Vagina (tissue), 2 donors: ENCODE results near the gene SALL1. TPM values are rescaled to one million over a fixed set of nuclear protein-coding genes. Genes with fewer than 3 reads are reported as not detected.

Experiments used
- DNase-seq, 2 donors: peaks; one replicate each; pipeline ENCODE4 v3.0.0-alpha.2; 2017; ENCODE audit errors: extremely low spot score in 2 of 2
- H3K27ac ChIP-seq: fragments of 200-600 bp; sonication (generic); one replicate; pipeline ENCODE4 v1.5.1; 2019
- H3K27me3 ChIP-seq: fragments of 200-600 bp; sonication (generic); one replicate; pipeline ENCODE4 v1.5.1; 2019
- H3K36me3 ChIP-seq, 2 donors: fragments of 200-600 bp; sonication (generic); one replicate each; pipeline ENCODE4 v1.5.1; 2017 to 2019
- H3K4me1 ChIP-seq: fragments of 200-600 bp; sonication (generic); one replicate; pipeline ENCODE4 v1.5.1; 2019
- H3K4me3 ChIP-seq, 2 donors: fragments of 200-600 bp; sonication (generic); 1 replicate in 1 of 2; 2 replicates in 1 of 2; pipeline ENCODE4 v1.5.1; 2016 to 2019
- H3K9me3 ChIP-seq: fragments of 200-600 bp; sonication (generic); one replicate; pipeline ENCODE4 v1.5.1; 2019
- POLR2A ChIP-seq, 2 donors: fragments of 450-650 bp; IDR thresholded peaks; one replicate each; pipeline ENCODE4 v1.6.1; 2017; ENCODE audit warnings: antibody characterized with exemption in 2 of 2, mild to moderate bottlenecking in 2 of 2, moderate library complexity in 2 of 2
- POLR2AphosphoS5 ChIP-seq, 2 donors: sonication (generic); formaldehyde crosslinking; IDR thresholded peaks; one replicate each; pipeline ENCODE4 v1.9.0; 2017; ENCODE audit warnings: antibody characterized with exemption in 2 of 2, mild to moderate bottlenecking in 2 of 2, low read depth in 1 of 2; ENCODE audit not compliant: insufficient read depth in 1 of 2
- intact Hi-C: fragments of 100-400 bp; cut with DNase I; formaldehyde crosslinking; loops from one replicate; pipeline ENCODE4 v1.15.1; 2023
- total RNA-seq: library from RNA; depleted of rRNA; stranded (reverse); fragments of >200 nt; gene quantifications from one replicate; pipeline ENCODE4 v1.2.3, GENCODE V29; 2016
- TF ChIP-seq, protein P1 (sequence below), 3 experiments: fragments of 450-650 bp in 2 of 3; fragments of 200-600 bp in 1 of 3; sonication (generic) in 1 of 3; IDR thresholded peaks; one replicate each; pipeline ENCODE4 v1.5.1; 2017 to 2019; ENCODE audit warnings: antibody characterized with exemption in 3 of 3, mild to moderate bottlenecking in 2 of 3, moderate library complexity in 2 of 3

The SALL1 gene
- total RNA-seq, 1 donor from 2014 or later = 6.9 TPM

DNA sequence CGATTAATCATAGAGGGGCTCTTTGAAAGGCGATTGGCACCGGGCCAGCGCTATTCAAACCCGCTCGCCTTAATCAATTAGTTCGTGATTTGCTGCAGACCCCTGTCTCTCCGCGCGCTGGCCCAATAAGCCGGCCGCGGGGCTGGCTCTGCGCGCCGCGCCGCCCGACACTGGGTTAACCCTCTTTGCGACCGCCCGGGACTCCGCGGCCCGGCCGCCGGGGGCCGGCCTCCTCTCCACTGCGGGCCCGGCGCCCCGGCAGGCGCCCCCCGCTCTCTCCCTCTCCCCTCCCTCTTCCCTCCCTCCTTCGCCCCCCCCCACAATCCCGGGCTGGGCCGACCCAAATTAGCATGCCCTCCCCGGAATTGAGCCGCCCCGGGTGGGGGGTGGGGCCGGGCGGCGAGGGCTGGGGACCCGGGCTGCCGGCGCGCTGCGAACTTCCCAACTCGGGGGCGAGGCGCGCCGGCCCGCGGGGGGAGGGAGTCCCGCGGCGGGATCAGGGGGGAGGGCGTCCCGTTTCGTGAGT, 428 bp upstream of the SALL1 start:
- H3K36me3 ChIP-seq = no peaks in the 10 kb centered on the region
- H3K4me3 ChIP-seq = peak overlapping the region; percentile 56 to 67
- DNase-seq = no peak
- TF ChIP-seq POLR2AphosphoS5 (IDR thresholded peaks at IDR 0.05; ENCODE audit: insufficient read depth in 1 of 2, low read depth in 1 of 2) = no peak
- TF ChIP-seq, protein P1, sequence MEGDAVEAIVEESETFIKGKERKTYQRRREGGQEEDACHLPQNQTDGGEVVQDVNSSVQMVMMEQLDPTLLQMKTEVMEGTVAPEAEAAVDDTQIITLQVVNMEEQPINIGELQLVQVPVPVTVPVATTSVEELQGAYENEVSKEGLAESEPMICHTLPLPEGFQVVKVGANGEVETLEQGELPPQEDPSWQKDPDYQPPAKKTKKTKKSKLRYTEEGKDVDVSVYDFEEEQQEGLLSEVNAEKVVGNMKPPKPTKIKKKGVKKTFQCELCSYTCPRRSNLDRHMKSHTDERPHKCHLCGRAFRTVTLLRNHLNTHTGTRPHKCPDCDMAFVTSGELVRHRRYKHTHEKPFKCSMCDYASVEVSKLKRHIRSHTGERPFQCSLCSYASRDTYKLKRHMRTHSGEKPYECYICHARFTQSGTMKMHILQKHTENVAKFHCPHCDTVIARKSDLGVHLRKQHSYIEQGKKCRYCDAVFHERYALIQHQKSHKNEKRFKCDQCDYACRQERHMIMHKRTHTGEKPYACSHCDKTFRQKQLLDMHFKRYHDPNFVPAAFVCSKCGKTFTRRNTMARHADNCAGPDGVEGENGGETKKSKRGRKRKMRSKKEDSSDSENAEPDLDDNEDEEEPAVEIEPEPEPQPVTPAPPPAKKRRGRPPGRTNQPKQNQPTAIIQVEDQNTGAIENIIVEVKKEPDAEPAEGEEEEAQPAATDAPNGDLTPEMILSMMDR (IDR thresholded peaks at IDR 0.05) = no peak
- no peak for TF ChIP-seq POLR2A (IDR thresholded peaks at IDR 0.05)
- peak overlapping the region; percentile 92 for H3K27ac ChIP-seq
- intact Hi-C loops = no loop called here
- H3K27me3 ChIP-seq = no peaks in the 10 kb centered on the region
- peaks cover 12% of the 10 kb centered on the region for H3K4me1 ChIP-seq
- H3K9me3 ChIP-seq = no peaks in the 10 kb centered on the region

DNA sequence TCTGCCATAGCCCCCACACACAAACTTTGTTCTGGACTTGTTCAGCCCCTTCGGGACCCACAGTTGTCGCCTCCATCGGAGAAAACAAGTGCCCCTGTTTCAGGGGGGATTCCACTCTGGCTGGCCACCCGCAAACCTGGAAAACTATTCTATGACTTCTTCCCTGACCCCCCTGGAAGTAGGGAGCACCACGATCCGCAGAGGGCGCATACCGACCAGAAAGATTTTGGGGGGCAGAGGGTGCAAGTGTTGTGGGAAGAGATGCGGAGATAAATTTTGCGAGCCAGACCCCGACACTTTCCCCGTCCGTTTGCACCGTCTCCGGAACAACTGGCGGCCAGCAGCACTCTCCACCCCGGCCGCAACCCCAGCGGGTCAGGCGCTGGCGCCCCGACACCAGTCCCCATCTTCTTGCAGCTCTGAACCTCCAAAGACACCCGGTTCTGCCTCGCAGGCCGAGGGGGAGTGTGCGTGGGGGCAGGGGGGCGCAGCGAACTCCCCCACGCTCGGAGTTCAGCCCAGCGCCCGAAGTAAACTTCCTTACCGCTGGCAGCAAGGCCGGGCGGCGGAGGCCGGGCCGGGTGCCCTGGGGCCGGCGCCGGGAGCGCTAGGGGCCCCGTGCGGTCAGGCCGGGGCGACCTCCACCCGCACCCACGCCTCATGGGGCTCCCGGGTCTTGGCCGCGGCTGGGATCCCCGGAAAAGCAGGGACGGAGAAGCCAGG, 744 bp downstream of the SALL1 start:
- intact Hi-C loops = no loop called here
- TF ChIP-seq POLR2A (IDR thresholded peaks at IDR 0.05) (no peak), POLR2AphosphoS5 (IDR thresholded peaks at IDR 0.05; ENCODE audit: insufficient read depth in 1 of 2, low read depth in 1 of 2) (no peak)
- TF ChIP-seq, protein P1 (IDR thresholded peaks at IDR 0.05) = no peak
- H3K4me3 ChIP-seq = peak overlapping the region; percentile 56 to 67

DNA sequence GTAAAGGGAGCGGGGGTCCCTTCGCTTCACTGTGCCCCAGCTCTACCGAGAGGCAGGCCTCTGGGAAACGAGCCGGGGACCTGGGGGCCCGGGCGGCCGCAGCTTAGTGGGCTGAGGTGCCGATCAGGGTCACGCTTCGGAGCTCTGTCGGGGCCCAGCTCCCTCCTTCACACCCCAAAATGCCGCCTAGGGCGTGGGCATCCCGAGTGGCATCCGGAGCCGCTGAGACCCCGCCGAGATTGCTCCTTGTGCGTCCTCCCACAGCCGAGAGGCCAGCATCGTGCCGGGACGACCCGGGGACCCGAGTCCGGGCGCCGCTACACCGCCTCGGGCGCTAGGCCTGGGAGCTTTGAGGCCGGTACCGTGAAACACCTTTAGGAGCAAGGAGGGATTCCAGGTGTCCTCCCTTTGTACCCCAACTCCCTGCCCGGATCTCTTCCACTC, 1.3 kb downstream of the SALL1 start:
- H3K27ac ChIP-seq = peak overlapping the region; percentile 92
- H3K27me3 ChIP-seq = no peaks in the 10 kb centered on the region
- no peak for DNase-seq
- H3K9me3 ChIP-seq = no peaks in the 10 kb centered on the region
- intact Hi-C loops = no loop called here
- no peak for TF ChIP-seq POLR2A (IDR thresholded peaks at IDR 0.05)
- TF ChIP-seq, protein P1 (IDR thresholded peaks at IDR 0.05) = no peak
- TF ChIP-seq POLR2AphosphoS5 (IDR thresholded peaks at IDR 0.05; ENCODE audit: insufficient read depth in 1 of 2, low read depth in 1 of 2) = no peak
- H3K4me3 ChIP-seq = peak overlapping the region; percentile 56 to 67
- H3K36me3 ChIP-seq = no peaks in the 10 kb centered on the region
- H3K4me1 ChIP-seq = peaks cover 3% of the 10 kb centered on the region

More for the DNA sequence above, 744 bp downstream of the SALL1 start:
- Histone ChIP-seq H3K9me3 (no peaks in the 10 kb centered on the region), H3K36me3 (no peaks in the 10 kb centered on the region), H3K27me3 (no peaks in the 10 kb centered on the region), H3K4me1 (peaks cover 7% of the 10 kb centered on the region), H3K27ac (peak overlapping the region; percentile 92)
- DNase-seq = no peak

DNA sequence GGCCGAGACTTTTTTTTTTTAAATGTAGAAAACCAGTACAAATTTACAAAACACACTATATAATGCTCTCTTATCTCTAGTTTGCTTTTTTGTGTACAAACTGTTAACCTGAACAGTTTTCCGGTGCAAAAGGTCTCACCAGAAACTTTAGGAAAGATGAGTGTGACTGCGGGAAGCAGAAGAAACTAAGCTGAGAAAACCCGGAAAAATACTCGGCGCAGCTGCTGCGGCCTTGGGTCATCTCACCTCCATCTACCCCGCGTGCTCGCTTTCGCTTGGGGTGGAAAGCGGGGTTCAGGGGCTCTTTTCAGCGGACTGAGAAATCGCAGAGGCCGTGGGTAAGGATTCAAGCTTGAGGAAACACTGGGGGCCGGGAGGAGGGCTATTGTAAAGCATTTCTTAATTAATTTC, 1.8 kb downstream of the SALL1 start:
- no peak for DNase-seq
- H3K27ac ChIP-seq = peak overlapping the region; percentile 92
- no peak for TF ChIP-seq POLR2A (IDR thresholded peaks at IDR 0.05)

DNA sequence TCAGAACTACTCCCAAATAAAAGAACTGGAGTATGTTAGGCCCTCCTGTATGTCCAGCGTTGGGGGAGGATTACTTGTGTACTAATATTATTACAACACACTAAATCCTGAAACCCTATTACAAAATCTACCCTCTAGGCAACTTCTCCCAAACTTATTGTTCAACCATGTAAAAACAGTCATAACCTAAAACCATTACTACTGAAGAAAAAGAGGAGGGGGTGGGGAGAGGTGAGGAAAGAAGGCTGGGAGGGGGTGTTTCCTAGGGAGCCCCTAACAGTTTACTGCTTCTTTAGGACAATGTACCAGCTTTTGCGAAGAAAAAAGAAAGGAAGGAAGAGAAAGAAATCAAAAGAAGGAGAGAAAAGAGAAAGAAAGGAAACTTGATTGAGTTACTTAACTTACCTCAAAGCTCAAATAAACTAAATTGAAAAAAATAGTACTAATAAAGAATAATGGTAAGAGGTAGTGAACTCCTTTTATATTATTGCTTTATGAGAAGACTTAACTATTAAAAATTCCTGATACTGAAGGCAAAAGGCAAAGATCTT, 2.3 kb downstream of the SALL1 start:
- Histone ChIP-seq H3K27ac (peak overlapping the region; percentile 92), H3K4me1 (no peaks in the 10 kb centered on the region), H3K36me3 (no peaks in the 10 kb centered on the region), H3K9me3 (no peaks in the 10 kb centered on the region), H3K27me3 (no peaks in the 10 kb centered on the region), H3K4me3 (peak overlapping the region; percentile 56 to 67)
- no peak for DNase-seq
- TF ChIP-seq POLR2A (IDR thresholded peaks at IDR 0.05) = peak in 1 of 2 donors; percentile 30
- TF ChIP-seq POLR2AphosphoS5 (IDR thresholded peaks at IDR 0.05; ENCODE audit: insufficient read depth in 1 of 2, low read depth in 1 of 2) = no peak
- intact Hi-C loops = no loop called here

More for the DNA sequence above, 1.8 kb downstream of the SALL1 start:
- H3K4me1 ChIP-seq = no peaks in the 10 kb centered on the region
- no peaks in the 10 kb centered on the region for H3K9me3 ChIP-seq
- intact Hi-C loops = no loop called here
- no peaks in the 10 kb centered on the region for H3K36me3 ChIP-seq
- no peaks in the 10 kb centered on the region for H3K27me3 ChIP-seq
- peak overlapping the region; percentile 56 to 67 for H3K4me3 ChIP-seq
